ENCODE results near the gene MSL3B.

Gene MSL3B

DNA sequence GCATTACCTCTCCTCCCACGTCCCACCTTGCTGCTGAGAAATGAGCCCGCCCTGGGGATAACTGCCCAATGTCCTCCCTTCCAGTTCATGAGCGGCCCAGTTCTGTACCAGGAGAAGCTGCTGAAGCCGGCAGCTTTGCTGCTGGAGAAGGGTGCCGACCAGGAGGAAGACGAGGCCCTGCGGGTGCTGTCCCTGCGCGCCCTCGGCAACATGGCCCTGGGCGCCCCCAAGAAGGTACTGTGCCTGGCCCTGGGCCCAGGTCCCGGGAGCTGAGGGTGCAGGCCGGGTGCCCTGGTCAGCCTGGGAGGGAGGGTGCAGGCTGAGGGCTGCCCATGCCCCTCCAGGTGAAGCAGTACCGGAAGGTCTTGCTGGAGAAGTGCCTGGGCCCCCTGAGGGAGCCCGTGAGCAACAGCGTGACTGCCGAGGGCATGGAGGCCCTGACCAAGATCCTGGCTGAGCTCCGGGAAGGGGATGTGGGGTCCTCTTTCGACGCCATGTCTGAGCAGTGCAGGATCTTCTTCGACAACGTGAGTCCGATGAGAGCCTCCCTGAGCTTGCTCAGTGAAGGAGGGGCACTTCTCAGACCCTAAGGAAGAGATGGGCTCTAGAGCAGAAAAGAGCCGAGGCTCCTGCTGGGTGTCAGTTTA lies 39.5 kb downstream of the MSL3B start:
- TF ChIP-seq, protein P1, sequence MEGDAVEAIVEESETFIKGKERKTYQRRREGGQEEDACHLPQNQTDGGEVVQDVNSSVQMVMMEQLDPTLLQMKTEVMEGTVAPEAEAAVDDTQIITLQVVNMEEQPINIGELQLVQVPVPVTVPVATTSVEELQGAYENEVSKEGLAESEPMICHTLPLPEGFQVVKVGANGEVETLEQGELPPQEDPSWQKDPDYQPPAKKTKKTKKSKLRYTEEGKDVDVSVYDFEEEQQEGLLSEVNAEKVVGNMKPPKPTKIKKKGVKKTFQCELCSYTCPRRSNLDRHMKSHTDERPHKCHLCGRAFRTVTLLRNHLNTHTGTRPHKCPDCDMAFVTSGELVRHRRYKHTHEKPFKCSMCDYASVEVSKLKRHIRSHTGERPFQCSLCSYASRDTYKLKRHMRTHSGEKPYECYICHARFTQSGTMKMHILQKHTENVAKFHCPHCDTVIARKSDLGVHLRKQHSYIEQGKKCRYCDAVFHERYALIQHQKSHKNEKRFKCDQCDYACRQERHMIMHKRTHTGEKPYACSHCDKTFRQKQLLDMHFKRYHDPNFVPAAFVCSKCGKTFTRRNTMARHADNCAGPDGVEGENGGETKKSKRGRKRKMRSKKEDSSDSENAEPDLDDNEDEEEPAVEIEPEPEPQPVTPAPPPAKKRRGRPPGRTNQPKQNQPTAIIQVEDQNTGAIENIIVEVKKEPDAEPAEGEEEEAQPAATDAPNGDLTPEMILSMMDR (IDR thresholded peaks at IDR 0.05; ENCODE audit: extremely low read depth, missing control alignments) = no peak
- no peak for DNase-seq (ENCODE audit: low spot score)

DNA sequence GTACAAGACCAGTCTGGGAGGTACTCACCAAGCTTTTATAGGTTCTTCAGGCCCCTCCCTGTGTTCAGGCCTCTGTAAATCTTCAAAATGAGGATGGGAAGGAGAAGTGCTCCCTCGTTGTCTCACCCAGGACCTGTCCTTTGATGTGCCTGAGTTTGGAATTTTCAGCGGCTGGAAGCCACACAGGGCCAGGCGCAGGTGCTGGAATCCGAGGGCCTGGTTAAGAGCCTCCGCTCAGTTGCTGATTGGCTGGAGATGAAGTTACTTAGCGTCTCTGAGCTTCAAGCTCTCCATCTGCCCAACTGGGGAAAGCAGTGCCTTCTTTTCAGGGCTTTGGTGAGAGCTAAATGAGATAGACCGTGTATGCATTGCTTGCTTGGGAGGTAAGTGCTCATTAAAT lies 43.8 kb downstream of the MSL3B start:
- TF ChIP-seq, protein P1 (IDR thresholded peaks at IDR 0.05; ENCODE audit: extremely low read depth, missing control alignments) = no peak

DNA sequence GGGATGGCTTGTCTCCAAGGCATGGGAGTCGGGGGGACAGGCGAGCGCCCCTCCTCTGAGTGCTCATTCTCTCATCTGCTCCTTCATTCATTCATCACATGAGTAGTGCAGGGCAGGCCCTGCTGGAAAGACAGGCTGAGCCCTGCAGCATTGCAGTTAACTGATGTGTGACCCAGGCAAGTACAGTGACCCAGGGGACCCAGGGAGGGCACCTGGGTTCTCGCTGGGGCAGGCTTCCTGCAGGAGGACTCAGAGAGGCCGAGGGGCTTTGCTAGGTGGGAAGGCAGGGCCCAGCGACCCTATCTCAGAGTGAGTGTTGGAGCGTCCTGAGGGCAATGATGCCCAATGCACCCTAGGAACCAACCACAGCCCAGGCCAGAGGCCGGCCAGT lies 44.5 kb downstream of the MSL3B start:
- TF ChIP-seq, protein P1 (IDR thresholded peaks at IDR 0.05; ENCODE audit: extremely low read depth, missing control alignments) = no peak
- DNase-seq (ENCODE audit: low spot score) = no peak

More for the DNA sequence above, 43.8 kb downstream of the MSL3B start:
- no peak for DNase-seq (ENCODE audit: low spot score)

DNA sequence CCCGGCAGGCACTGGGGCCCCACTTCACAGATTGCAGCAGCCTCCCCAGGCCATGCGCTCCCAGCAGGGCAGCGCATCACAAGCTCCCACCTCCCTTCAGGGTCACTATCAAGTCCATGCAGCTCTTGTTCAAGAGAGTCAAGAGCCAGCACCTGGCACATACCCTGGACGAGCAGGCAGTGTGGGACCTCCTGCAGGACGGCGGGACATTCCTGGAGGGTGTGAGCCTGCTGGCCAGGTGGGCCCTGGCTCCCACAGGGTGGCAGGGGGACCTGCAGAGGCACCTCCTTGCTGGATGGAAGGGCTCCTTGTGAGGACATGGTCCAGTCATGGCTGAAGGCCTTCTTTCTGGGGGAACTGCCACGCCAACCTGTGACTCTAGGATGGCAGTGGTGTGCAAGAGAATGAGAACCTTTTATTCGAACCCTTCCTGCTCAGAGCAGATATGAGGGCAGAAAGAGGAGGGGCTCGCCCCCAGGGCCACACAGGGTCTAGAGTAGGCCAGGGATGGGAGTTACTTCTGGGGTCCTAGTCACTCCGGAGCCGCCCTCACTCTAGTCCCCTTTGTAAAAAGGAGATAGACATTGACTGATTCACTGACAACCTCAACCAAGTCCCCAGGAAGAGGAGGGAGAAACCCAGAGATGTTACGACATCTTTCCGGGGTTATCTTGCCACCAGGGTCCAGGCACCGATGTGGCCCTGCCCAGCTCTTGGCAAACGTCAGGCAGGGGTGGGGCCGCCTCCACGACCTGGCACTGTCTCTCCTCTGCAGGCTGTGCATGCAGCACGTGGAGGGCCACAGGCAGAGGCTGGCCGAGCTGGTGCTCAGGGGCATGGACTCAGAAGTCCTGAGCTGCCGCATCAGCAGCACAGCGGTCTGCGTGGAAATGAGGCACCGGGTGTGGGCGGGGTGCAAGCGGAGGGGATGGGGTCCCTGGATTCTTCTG lies 45.1 kb downstream of the MSL3B start:
- no peak for DNase-seq (ENCODE audit: low spot score)
- TF ChIP-seq, protein P1 (IDR thresholded peaks at IDR 0.05; ENCODE audit: extremely low read depth, missing control alignments) = no peak

DNA sequence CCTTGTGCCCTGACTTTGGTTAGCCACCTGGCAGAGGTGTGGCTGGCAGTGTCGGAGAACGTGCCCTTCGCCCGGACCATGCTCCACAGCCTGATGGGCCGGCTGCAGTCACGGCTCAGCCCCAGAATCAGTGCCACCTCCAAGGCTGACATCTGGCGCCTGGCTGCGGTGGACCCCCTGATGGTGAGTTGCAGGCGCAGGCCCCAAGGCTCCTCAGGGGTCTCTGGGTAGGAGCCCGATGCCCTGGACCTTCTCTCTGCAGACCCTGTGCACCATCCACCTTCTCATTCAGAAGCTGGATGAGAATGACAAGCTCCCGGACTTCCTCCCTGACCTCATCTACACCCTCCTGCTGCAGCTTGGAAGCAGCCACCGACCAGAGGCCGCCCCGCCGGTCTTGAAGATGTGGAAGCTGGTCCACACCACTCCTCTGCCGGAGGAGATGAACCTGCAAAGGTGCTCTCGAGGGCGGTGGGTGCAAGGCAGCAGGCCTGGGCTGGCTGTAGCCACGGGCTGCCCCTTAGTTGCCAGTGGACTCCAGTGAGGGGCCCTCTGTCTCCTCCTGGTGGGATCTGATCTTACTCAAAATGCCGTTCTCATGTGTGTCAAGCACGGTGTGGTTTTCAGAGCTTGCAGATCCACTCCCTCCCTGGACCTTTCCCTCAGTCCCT lies 46.0 kb downstream of the MSL3B start:
- TF ChIP-seq, protein P1 (IDR thresholded peaks at IDR 0.05; ENCODE audit: extremely low read depth, missing control alignments) = no peak
- no peak for DNase-seq (ENCODE audit: low spot score)

DNA sequence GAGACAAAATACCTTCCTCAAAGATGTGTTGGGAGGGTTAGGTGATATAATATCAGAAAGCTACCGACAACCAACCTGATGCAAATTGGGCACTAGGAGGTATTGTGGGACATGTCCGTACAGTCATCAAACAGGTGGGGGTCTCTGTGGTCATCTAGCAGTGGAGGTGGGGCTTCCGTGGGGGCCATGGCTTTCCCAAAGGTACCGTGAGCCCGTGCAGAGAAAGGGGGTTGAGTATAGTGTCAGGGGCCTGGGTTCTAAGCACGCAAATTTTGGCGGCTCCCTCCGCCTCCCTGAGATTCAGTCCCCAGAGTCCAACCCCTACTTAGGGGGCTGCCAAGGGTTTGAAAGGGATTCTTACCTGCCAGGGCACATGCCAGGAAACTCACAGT lies 46.5 kb downstream of the MSL3B start:
- TF ChIP-seq, protein P1 (IDR thresholded peaks at IDR 0.05; ENCODE audit: extremely low read depth, missing control alignments) = no peak
- no peak for DNase-seq (ENCODE audit: low spot score)

DNA sequence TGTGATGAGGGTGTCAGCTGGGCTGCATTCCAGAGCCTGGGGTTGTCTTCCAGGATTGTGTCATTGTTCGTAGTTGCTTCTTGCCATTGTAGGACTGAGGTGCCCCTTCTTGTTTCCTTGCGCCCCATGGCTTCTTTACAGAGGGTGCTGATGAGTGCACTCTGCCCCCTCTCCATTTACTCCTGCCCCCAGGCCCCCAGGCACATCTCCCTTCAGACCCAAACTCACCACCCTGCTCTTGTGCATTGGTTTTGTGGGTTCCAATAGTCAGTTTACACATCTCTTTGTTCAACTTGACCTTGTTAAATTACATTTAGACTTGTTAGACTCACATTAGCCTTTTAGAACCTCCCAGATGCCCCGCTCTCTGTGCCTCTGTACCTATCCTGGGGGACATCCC lies 47.0 kb downstream of the MSL3B start:
- TF ChIP-seq, protein P1 (IDR thresholded peaks at IDR 0.05; ENCODE audit: extremely low read depth, missing control alignments) = no peak

More for the DNA sequence above, 47.0 kb downstream of the MSL3B start:
- DNase-seq (ENCODE audit: low spot score) = no peak
